HG02623 (cell line): ENCODE results near the gene TPM1.

Experiments used
- ATAC-seq: cut with Tn5 transposase; IDR thresholded peaks from one replicate; pipeline ENCODE4 v1.9.1; 2021; ENCODE audit warnings: moderate library complexity; ENCODE audit not compliant: unreplicated experiment

The TPM1 gene

DNA sequence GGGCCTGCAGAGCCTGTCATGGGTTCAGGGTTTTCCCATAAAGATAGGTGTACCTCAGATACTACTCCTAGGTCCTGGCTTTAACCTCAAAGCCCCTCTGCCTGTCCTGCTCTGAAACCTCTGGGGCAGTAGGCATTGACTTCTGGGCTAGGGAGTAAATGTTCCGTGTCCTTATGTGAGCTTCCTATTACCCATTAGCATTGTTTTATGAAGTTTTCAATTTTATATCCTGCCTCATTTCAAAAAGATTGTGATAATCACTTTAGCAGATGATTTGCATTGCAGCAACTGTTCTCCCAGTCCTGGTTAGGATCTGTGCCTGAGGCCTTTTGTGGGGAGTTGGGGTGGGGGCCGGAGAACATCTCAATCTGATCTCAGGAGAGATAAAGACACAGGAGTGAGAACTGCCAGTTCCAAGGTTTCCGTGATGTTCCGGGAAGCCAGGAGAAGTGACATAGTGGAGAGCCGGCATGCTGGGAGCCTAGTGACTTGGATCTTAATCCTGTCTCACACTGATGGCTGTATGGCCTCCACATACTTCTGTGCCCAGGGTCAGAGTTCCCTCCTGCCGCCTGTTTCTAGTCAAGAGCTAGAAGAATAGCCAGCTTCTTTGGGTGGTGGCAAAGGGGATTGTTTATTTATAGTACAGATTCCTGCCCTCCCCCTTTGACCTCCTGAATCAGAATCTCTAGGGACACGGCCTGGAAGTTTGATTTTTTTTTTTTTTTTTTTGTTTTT, 10.6 kb downstream of the TPM1 start:
- no peak for ATAC-seq

DNA sequence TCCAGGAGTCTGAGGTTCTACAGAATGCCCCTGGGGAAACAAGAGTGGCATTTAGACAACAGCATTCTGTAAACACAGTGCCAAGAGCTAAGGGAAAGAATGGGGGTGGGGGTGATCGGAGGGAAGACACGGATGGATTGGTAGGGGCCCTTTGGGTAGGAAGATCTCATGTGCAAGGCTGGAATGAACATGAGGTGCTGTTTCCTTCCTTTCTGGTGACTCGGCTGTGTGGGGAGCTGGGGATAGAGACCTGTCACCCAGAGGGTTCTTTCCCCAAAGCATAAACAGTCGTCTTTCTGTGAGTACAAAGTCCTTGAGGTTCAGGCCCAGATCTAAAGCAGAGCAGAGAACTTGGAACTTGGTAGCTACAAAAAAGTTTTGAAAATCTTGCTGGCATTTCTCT, 11.7 kb downstream of the TPM1 start:
- ATAC-seq = no peak

GRCh38 chr15:63054985-63055384, 12.4 kb downstream of the TPM1 start:
- no peak for ATAC-seq

DNA sequence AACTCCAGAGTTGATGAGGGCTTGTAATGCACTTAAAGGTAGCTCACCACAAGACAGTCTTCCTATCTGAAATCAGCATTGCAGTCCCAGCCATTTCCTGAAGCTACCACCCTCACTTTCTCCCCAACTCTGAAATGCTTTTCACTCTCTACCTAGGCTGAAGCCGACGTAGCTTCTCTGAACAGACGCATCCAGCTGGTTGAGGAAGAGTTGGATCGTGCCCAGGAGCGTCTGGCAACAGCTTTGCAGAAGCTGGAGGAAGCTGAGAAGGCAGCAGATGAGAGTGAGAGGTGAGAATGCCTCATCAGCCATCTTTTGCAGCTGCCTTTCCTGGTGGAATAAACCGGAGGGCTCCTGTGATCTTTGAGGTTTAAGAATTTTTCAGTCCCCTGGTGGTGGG, 14.3 kb downstream of the TPM1 start:
- ATAC-seq = no peak

GRCh38 chr15:63057468-63058345, 15.2 kb downstream of the TPM1 start:
- ATAC-seq = no peak

DNA sequence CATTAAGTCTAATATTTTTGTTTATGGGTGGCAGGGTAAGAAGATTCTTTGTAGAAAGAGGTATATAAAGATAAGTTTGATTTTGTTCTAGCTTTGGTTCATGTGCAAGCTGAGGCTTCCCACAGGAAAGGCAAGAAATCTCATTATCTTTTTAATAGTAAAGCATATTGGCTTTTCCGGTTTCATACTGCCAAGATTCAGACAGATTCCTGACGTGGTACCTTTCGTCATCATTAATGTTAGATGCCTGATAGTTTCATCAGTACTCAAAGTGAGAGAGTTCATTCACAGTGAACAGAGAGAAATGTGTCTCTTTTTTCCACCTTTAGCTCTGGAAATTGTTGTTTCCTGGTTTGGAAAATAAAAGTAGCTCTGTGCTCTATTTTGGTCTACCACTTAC, 16.5 kb downstream of the TPM1 start:
- ATAC-seq = no peak

DNA sequence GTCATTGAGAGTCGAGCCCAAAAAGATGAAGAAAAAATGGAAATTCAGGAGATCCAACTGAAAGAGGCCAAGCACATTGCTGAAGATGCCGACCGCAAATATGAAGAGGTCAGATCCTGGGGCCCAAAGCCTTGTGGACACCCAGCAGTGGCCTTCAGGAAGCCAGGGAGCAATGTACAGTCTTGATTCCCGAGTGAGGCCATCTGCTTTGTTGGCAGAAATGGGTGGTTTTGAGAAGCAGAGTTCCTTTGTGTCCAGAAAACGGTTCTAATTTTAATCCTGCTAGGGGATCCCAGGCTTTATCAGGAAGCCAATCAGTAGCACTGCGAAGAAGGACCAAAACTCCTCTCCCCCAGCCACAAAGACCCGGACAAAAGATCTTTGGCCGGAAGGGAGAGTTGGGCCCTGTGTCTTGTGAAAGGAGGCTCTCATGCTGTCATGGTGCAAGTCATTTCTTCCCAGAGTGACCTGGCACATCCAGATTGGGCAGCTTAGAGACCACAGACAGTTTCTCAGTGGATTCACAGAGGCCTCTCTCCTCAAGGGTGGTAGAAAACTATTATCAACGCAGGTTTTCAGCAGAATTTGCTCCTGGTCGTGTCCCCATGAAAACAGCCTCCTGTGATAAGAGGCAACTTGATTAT, 17.1 kb downstream of the TPM1 start:
- ATAC-seq = no peak

GRCh38 chr15:63060699-63061098, 18.2 kb downstream of the TPM1 start:
- ATAC-seq = no peak

GRCh38 chr15:63061975-63062374, 19.4 kb downstream of the TPM1 start:
- ATAC-seq = no peak

DNA sequence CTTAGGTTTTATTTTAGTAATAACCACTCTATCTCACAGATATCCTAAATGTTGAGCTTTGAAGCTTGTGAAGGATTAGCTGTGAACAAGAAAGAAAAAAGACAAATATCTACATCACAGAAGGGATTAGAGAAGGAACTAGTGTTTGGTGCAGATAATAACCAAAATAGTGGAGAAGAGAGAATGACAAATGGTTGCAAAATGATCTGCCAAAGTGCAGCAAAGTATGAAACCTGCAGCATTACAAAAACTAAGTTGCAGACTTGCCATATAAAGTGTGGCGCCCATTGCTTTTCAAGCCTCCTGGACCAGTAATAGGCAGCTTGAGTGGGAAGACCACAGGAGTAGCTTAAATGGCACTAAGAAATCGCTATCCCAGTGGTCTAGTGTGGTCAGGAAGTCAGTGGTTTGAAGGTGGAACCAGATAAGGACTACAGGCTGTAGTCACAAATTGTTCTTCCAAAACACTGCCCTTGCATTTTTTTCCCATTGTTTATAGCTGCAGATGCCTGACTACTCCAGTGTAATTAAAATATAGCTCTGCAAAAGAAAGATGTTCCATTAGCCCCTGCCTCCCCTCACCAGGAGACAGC, 20.7 kb downstream of the TPM1 start:
- no peak for ATAC-seq

DNA sequence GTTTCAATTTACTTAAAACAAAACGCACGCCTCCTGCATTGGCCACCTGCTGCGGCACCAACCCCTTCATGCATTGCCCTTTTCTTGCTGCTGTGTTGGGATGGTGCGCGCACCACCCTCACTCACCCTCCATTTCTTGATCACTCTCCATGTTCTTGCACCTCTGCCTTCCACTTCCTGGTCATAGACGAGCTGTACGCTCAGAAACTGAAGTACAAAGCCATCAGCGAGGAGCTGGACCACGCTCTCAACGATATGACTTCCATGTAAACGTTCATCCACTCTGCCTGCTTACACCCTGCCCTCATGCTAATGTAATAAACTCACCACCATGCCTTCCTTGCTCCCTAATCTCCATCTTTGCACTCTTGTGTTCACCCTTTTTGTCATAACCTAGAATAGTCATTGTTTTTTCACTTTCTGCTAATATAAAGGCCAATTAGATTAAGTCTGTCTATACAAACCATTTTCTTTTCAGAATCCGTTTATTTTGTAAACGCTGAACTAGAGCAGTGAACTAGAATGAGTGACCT, 21.4 kb downstream of the TPM1 start:
- no peak for ATAC-seq

DNA sequence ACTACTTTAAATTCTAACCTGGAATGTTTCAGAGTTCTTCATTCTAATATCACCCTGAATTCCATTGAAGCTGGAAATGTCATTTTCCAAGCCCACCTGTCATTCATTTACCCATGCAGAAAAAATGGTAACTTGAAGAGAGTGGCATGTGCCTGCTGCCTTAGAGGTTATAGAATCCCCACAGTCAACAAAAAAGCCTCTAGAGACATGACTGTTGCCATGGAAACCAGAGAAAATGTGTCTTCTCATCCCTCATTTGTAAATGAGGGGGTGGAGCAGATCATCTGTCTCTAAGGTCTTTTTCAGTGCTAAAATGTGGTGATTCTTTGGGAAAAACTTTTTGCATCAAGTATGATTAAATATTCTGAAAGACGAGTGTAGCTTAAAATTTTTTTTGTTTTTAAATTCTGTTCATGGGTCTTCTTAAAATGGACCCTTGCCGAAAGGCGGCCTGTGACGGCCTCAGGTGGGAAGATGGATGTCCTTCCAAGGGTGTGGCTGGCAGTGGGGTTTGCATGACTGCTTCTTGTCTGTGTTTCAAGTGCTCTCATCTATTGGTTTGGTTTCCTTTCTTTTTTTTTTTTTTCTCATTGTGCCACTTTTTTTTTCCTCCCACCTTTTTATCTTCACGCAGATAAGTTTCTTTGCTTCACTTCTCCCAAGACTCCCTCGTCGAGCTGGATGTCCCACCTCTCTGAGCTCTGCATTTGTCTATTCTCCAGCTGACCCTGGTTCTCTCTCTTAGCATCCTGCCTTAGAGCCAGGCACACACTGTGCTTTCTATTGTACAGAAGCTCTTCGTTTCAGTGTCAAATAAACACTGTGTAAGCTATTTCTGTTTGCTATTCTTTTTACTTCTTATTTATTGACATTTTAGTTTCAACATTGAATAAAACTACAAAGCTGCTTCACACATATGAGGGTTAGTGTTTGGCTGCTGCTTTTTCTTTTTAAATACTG, 23.0 kb downstream of the TPM1 start:
- no peak for ATAC-seq

DNA sequence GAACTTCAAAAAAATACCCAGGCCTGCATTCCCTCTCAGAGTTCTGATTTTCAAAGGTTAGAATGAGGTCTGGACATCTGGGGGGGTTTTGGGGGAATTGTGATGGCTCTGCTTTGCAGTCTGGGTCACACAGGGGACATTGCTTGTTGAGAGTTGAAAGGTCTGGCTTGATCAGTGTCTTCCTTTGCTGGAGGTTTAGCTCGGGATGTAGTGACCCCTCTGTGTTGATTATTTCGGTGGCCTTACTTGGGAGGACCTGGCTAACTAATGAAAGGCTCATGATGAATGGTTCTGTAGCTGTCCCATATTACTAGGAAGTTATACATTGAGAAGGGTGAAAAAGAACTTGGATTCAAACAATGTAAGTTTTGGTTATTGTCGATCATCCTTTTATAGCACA, 23.7 kb downstream of the TPM1 start:
- ATAC-seq = no peak

- no peak for ATAC-seq
Measured at GRCh38 chr15:63067306-63067705, 24.8 kb downstream of the TPM1 start.

DNA sequence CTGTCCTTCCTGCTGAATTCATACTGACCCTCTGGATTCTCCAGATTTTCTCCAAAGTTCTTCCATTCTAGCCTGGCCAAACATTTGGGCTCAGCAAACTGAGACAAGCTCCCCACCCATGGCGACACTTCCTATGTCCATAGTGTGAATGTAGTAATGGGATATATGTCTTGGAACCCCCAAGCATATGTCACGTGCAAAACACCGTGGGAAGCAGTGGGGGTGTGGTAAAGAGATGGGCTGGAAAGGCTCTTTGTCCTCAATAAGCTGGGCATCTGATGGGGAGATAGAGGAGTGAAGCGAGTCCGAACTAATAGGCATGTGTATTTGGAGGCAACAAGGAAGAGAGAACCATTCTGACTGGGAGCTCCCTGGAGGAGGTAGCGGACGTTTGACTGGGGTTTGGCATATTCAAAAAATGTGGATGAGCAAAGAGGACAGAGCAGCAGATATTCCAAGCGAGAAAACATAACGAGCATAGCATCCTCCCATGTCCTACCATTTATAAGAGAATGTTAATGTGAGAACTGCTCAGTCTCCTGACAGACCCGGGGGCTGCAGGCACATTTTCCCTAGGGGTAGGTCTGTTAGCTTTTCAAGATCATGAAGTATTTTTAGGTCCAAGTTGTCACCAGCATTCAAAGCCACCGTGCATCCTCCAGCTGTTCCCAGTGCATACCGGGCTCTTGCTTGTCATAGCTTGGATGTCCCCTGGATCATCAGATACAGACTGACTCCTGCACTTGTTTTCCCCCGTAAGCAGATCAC, 25.6 kb downstream of the TPM1 start:
- no peak for ATAC-seq

DNA sequence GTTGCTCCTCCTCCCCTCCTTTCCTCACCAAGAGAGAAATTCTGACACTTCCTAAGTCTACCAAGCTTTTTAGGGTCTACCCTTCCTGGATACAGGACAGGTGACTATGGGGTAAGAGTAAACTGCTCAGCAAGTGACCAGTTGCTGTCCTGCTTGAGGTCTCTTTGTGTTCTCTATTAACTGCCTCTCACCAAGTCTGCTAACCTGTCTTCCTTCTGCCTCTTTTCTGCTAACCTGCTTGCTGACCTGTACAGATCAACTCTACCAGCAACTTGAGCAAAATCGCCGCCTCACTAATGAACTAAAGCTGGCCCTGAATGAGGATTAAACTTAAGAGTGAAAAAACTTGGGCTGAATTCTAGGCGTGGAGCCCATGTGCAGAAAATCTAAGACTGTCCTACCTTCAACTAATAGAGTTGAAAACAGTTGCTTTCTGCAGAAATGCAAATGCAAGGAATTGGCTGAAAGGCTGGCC, 27.1 kb downstream of the TPM1 start:
- no peak for ATAC-seq

GRCh38 chr15:63070681-63071129, 28.2 kb downstream of the TPM1 start:
- no peak for ATAC-seq

GRCh38 chr15:63071288-63071909, 28.9 kb downstream of the TPM1 start:
- ATAC-seq = no peak
